Common myeloid progenitor, CD34-positive (primary cell): Measurements from ENCODE around the gene PIBF1.

ENCODE experiments used
- CTCF ChIA-PET: fragments of 350-600 bp; sonication (Branson Sonifier 250); formaldehyde crosslinking; loops from one replicate; lab custom pipeline; 2021; ENCODE audit warnings: antibody characterized with exemption; lab: Charles Lee
- POLR2A ChIA-PET: fragments of 350-600 bp; sonication (Branson Sonifier 250); formaldehyde crosslinking; loops from one replicate; lab custom pipeline; 2021; ENCODE audit warnings: antibody characterized with exemption; lab: Charles Lee
- DNase-seq, 3 donors: peaks; one replicate each; pipeline versions ENCODE4 v3.0.0 to v3.0.0-alpha.2; 2013
- H3K27ac ChIP-seq, 2 experiments: 1 replicate in 1 of 2; 2 replicates in 1 of 2; pipeline ENCODE4 v1.7.0; 2013; ENCODE audit warnings: inconsistent platforms in 2 of 2, low read length in 2 of 2, mild to moderate bottlenecking in 2 of 2, low read depth in 1 of 2, moderate library complexity in 1 of 2; ENCODE audit not compliant: severe bottlenecking in 2 of 2, insufficient read depth in 1 of 2, poor library complexity in 1 of 2
- H3K27me3 ChIP-seq, 5 experiments: replicated peaks in 2 of 5; 1 replicate in 3 of 5; 2 replicates in 2 of 5; pipeline versions ENCODE4 v1.6.1 to v1.7.0; 2013; ENCODE audit warnings: low read length in 4 of 5, mild to moderate bottlenecking in 2 of 5, moderate library complexity in 2 of 5, inconsistent platforms in 1 of 5; ENCODE audit not compliant: insufficient read depth in 5 of 5, control insufficient read depth in 4 of 5
- H3K36me3 ChIP-seq, 4 experiments: 1 replicate in 2 of 4; 2 replicates in 2 of 4; pipeline versions ENCODE4 v1.6.1 to v1.7.0; 2013; ENCODE audit warnings: low read length in 3 of 4, control low read depth in 1 of 4, mild to moderate bottlenecking in 1 of 4; ENCODE audit not compliant: control insufficient read depth in 4 of 4, insufficient read depth in 4 of 4
- H3K4me1 ChIP-seq, 4 experiments: 1 replicate in 3 of 4; 2 replicates in 1 of 4; pipeline versions ENCODE4 v1.6.1 to v1.7.1; 2013; ENCODE audit warnings: low read length in 3 of 4, mild to moderate bottlenecking in 3 of 4, control low read depth in 1 of 4, inconsistent platforms in 1 of 4, moderate library complexity in 1 of 4; ENCODE audit not compliant: control insufficient read depth in 4 of 4, insufficient read depth in 4 of 4; ENCODE audit errors: control extremely low read depth in 1 of 4
- H3K4me3 ChIP-seq, 7 experiments: 1 replicate in 4 of 7; 2 replicates in 3 of 7; pipeline versions ENCODE4 v1.5.1 to v1.7.0; 2013; ENCODE audit warnings: mild to moderate bottlenecking in 7 of 7, low read length in 6 of 7, moderate library complexity in 6 of 7, inconsistent platforms in 2 of 7, low read depth in 2 of 7, control low read depth in 1 of 7; ENCODE audit not compliant: insufficient read depth in 4 of 7, control insufficient read depth in 1 of 7; ENCODE audit errors: extremely low read depth in 1 of 7
- H3K9me3 ChIP-seq, 5 experiments: 1 replicate in 4 of 5; 2 replicates in 1 of 5; pipeline versions ENCODE4 v1.6.1 to v1.7.1; 2013; ENCODE audit warnings: low read length in 4 of 5, mild to moderate bottlenecking in 2 of 5, inconsistent platforms in 1 of 5, low read depth in 1 of 5, moderate library complexity in 1 of 5; ENCODE audit not compliant: control insufficient read depth in 4 of 5, insufficient read depth in 2 of 5; ENCODE audit errors: control extremely low read depth in 1 of 5
- WGBS: methylation state at CpG from one replicate; pipeline ENCODE4 v1.1.5; 2013; ENCODE audit not compliant: insufficient coverage; 5-methylcytosine and 5-hydroxymethylcytosine counted together

Gene PIBF1

GRCh38 chr13:73059460-73060250 is 277.7 kb downstream of the PIBF1 start:
- CTCF ChIA-PET: interaction anchor here (1.1 to 3.4 kb wide), 7 partner anchors 9 to 644 kb away, joined by 3 to 16 read pairs (median 3); no protein-coding TSS in a partner anchor
- peak; percentile 48 to 64 (median 54) for DNase-seq
- peaks cover 2 to 29% (median 13%) of the 10 kb centered on the region in 4 experiments for H3K4me1 ChIP-seq
- 0% methylated on average over 38 of the region's 68 CpGs for WGBS
- peaks cover 0 to 5% (median 0%) of the 10 kb centered on the region in 4 experiments for H3K36me3 ChIP-seq
- POLR2A ChIA-PET: interaction anchor here (0.6 to 2.9 kb wide), 4 partner anchors 11 to 587 kb away, joined by 3 to 12 read pairs (median 3); no protein-coding TSS in a partner anchor
- no peak overlapping the region for H3K27ac ChIP-seq
- H3K4me3 ChIP-seq: peak overlapping the region; percentile 57 to 89 (median 82)
- peaks cover 0 to 3% (median 2%) of the 10 kb centered on the region in 5 experiments for H3K27me3 ChIP-seq
- H3K9me3 ChIP-seq: no peaks in the 10 kb centered on the region

GRCh38 chr13:73060251-73061160 is 278.6 kb downstream of the PIBF1 start:
- Histone ChIP-seq H3K9me3 (no peaks in the 10 kb centered on the region), H3K4me3 (peak overlapping the region; percentile 30 to 89 (median 82)), H3K4me1 (peaks cover 2 to 32% (median 13%) of the 10 kb centered on the region in 4 experiments), H3K36me3 (peaks cover 0 to 5% (median 0%) of the 10 kb centered on the region in 4 experiments), H3K27ac (no peak overlapping the region), H3K27me3 (peaks cover 0 to 3% (median 2%) of the 10 kb centered on the region in 5 experiments)
- DNase-seq: peak in 2 of 3 donors; percentile 46 to 59
- ChIA-PET POLR2A (interaction anchor here (0.6 to 2.9 kb wide), 2 partner anchors 19 to 587 kb away, joined by 3 to 12 read pairs; no protein-coding TSS in a partner anchor), CTCF (interaction anchor here (0.8 to 3.4 kb wide), 5 partner anchors 11 to 651 kb away, joined by 3 to 16 read pairs (median 3); no protein-coding TSS in a partner anchor)
- 4% methylated on average over 8 of the region's 26 CpGs for WGBS

GRCh38 chr13:73061473-73061872 is 279.5 kb downstream of the PIBF1 start:
- peak in 2 of 3 donors; percentile 21 to 29 for DNase-seq
- WGBS: 90% methylated on average over 4 of the region's 6 CpGs
- peak overlapping the region in 2 of 7 experiments; percentile 88 to 89 for H3K4me3 ChIP-seq
- ChIA-PET CTCF (interaction anchor here (0.6 kb wide), 1 partner anchor 8 kb away, joined by 3 read pairs; no protein-coding TSS in a partner anchor), POLR2A (no interaction called here)
- H3K27ac ChIP-seq: no peak overlapping the region
- H3K36me3 ChIP-seq: peaks cover 0 to 5% (median 0%) of the 10 kb centered on the region in 4 experiments
- peaks cover 0 to 2% (median 2%) of the 10 kb centered on the region in 5 experiments for H3K27me3 ChIP-seq
- H3K4me1 ChIP-seq: peaks cover 2 to 32% (median 13%) of the 10 kb centered on the region in 4 experiments
- no peaks in the 10 kb centered on the region for H3K9me3 ChIP-seq

- H3K36me3 ChIP-seq: peaks cover 0 to 5% (median 0%) of the 10 kb centered on the region in 4 experiments
- DNase-seq: no peak
- peaks cover 0 to 2% (median 0%) of the 10 kb centered on the region in 5 experiments for H3K27me3 ChIP-seq
- no peak overlapping the region for H3K27ac ChIP-seq
- ChIA-PET POLR2A (no interaction called here), CTCF (interaction anchor here (0.6 kb wide), 1 partner anchor 8 kb away, joined by 3 read pairs; no protein-coding TSS in a partner anchor)
- WGBS: 89% methylated on average over 8 of the region's 9 CpGs
- peaks cover 2 to 32% (median 13%) of the 10 kb centered on the region in 4 experiments for H3K4me1 ChIP-seq
- no peaks in the 10 kb centered on the region for H3K9me3 ChIP-seq
- H3K4me3 ChIP-seq: peak overlapping the region in 1 of 7 experiments; percentile 88
Measured at GRCh38 chr13:73061876-73062275, 279.9 kb downstream of the PIBF1 start.

- H3K4me1 ChIP-seq: peaks cover 2 to 32% (median 13%) of the 10 kb centered on the region in 4 experiments
- H3K9me3 ChIP-seq: no peaks in the 10 kb centered on the region
- no peak for DNase-seq
- H3K4me3 ChIP-seq: no peak overlapping the region
- H3K27me3 ChIP-seq: peaks cover 0 to 2% (median 0%) of the 10 kb centered on the region in 5 experiments
- WGBS: 97% methylated on average over 5 of the region's 13 CpGs
- ChIA-PET CTCF (no interaction called here), POLR2A (no interaction called here)
- peaks cover 0 to 5% (median 0%) of the 10 kb centered on the region in 4 experiments for H3K36me3 ChIP-seq
- H3K27ac ChIP-seq: no peak overlapping the region
Measured at GRCh38 chr13:73062468-73062867, 280.5 kb downstream of the PIBF1 start.

- no peak for DNase-seq
- no peak overlapping the region for H3K4me3 ChIP-seq
- no peak overlapping the region for H3K27ac ChIP-seq
- ChIA-PET CTCF (interaction anchor here (0.6 kb wide), 1 partner anchor 1207 kb away, joined by 3 read pairs; no protein-coding TSS in a partner anchor), POLR2A (interaction anchor here (0.6 kb wide), 1 partner anchor 695 kb away, joined by 3 read pairs; no protein-coding TSS in a partner anchor)
- H3K4me1 ChIP-seq: peaks cover 2 to 30% (median 11%) of the 10 kb centered on the region in 4 experiments
- peaks cover 0 to 2% (median 0%) of the 10 kb centered on the region in 5 experiments for H3K27me3 ChIP-seq
- no CpG with 5 or more reads among the region's 3 CpGs for WGBS
- no peaks in the 10 kb centered on the region for H3K9me3 ChIP-seq
- H3K36me3 ChIP-seq: peaks cover 0 to 5% (median 0%) of the 10 kb centered on the region in 4 experiments
Measured at GRCh38 chr13:73063166-73063565, 281.2 kb downstream of the PIBF1 start.
